ENCODE measurements around the gene SIRPD.
"Not testable (repeated sequence)": the region's sequence is repeated elsewhere in the genome, so short reads cannot be mapped to it uniquely, and the experiment has no call there.

Gene SIRPD

DNA sequence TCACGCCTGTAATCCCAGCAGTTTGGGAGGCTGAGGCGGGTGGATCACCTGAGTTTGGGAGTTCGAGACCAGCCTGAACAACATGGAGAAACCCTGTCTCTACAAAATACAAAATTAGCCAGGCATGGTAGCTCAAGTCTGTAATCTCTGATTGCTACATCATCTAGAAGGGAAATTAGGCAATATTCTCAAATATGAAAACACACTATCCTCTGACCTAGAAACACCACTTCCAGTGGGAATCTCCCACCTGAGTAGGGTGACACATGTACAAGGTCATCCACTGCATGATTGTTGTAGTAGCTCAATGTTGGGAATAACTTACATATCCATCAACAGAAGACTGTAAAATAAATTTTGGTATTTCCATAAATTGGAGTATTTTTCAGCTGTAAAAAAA lies 19.1 kb upstream of the SIRPD start:
- TF ChIP-seq, protein P1, sequence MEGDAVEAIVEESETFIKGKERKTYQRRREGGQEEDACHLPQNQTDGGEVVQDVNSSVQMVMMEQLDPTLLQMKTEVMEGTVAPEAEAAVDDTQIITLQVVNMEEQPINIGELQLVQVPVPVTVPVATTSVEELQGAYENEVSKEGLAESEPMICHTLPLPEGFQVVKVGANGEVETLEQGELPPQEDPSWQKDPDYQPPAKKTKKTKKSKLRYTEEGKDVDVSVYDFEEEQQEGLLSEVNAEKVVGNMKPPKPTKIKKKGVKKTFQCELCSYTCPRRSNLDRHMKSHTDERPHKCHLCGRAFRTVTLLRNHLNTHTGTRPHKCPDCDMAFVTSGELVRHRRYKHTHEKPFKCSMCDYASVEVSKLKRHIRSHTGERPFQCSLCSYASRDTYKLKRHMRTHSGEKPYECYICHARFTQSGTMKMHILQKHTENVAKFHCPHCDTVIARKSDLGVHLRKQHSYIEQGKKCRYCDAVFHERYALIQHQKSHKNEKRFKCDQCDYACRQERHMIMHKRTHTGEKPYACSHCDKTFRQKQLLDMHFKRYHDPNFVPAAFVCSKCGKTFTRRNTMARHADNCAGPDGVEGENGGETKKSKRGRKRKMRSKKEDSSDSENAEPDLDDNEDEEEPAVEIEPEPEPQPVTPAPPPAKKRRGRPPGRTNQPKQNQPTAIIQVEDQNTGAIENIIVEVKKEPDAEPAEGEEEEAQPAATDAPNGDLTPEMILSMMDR (conservative IDR thresholded peaks at IDR 0.05), result no peak

DNA sequence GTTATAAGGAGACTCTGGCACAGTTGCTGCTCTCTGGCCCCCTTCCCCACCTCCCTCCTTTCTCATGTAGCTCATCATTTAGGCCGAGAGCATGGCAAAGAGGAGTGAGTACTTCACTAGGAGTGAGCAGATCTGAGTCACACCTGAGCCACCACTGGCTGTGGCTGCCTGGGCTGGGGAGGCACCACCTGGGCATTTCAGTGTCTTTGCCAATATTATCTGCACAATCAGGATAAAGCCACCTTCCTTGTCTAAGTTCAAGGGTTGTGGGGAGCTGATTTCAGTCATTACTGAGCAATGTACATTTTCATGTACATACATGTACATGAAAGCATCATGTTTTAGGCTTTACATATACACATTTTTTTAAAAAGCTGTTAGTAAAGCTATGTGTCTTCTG lies 18.5 kb upstream of the SIRPD start:
- not testable (repeated sequence) for H3K27ac ChIP-seq

More for the DNA sequence above, 19.1 kb upstream of the SIRPD start:
- no peak overlapping the region for H3K27ac ChIP-seq

DNA sequence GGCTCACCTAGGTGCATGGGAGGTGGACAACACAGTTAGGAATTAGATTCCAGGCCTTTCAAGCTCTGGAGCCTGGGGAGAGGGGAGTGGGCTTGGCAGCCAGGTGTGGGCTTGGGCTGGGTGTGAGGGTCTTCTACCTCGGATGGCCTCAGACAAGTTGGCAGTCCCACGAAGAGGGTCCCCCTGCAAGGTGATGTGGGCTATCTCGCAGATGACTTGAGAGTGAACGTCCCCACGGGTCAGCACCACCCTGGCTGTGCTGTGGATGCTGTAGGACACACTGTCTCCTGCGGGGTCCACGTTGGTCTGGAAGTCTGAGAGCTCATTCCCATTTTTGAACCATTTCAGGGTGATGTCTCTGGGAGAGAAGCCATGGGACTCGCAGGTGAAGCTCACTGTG lies 14.1 kb upstream of the SIRPD start:
- H3K27ac ChIP-seq, result not testable (repeated sequence)

DNA sequence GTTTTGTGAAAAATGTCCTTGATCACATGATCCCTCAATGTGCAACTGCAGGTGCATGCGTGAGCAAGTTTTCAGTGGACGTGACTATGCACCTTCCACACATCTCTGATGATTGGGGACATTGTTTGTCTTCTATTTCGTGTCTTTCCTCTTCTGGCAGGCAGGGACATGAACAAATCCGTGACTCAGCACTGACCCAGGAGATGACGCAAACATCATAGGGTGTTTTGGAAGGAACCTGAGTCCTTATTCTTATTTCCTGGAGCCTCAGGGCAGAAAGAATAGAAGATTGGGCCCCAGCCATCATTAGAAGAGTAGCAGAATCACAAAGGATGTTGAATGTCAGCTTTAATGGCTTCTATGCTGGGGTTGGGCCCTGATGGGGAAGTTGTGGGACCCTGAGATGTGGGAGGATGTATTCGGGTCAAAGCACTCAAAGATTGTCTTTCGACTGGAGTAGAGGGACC lies 11.9 kb upstream of the SIRPD start:
- H3K27ac ChIP-seq, result no peak overlapping the region
- TF ChIP-seq, protein P1 (conservative IDR thresholded peaks at IDR 0.05), result no peak

DNA sequence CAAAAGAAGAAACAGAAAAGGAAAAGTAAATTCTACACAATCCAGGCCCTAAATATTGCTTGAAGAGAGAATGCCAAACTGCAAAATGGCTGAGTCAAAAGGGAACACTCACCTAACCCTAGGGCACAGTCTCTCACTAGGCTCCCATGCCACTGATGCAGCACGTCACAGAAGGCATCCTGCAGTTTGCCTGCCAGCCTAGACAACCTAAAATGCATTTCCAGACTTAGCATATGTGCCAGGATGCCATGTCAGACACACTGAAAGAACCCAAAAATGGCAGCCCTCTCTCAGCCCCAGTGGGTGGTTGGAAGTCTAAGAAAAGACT lies 10.6 kb upstream of the SIRPD start:
- TF ChIP-seq, protein P1 (conservative IDR thresholded peaks at IDR 0.05), result no peak
- no peak overlapping the region for H3K27ac ChIP-seq

DNA sequence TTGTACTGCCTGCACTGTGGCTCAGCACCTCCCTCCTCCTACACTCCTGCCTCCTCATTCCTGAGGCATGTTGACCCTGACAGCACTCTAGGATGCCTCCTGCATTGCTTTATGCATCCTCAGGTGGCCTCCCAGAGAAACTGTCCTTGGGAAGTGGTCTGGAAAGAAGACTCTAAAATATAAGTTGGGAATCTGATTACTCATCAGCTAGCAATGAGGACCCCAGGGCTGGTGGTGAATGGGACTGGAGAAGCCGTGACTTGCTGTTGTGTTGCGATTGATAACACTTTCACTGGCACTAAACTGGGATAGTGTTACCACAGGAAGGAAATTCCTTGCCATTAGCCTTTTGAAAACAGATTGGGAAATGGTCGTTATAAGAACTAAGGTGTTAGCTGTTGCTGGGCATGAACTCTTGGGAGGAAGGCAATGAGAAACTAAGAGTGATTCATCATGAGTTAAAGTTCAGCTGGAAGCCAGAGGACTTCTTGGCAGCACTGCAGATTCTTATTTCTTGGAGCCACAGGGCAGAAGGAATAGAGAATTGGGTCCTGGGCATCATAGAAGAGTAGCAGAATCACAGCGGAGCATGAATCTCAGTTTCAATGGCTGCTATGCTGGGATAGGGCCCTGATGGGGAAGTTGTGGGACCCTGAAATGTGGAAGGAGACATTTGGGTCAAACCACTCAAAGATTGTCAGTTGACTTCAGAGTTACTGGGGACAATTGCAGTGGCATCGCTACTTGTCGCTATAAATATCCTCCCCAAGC lies 10.1 kb upstream of the SIRPD start:
- TF ChIP-seq, protein P1 (conservative IDR thresholded peaks at IDR 0.05), result no peak
- no peak overlapping the region for H3K27ac ChIP-seq

DNA sequence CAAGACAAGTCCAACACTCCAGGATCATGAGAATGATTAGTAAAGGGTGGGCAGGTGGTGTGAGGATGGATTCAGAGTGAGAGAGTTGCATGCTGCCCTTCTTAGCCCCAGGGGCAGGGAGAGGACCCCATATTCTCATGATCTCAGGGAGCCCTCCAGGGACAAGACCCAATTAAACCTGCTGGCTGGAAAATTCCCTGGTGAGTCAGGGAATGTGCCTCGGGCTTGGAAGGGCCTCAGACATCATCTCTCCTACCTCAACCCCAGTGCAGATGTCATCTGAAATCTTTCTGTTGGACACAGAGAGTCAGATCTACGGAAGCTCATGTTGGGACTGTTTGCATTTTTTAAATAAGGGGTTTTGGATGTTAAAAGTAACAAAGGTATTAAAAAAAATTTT lies 9.2 kb upstream of the SIRPD start:
- TF ChIP-seq, protein P1 (conservative IDR thresholded peaks at IDR 0.05), result no peak
- no peak overlapping the region for H3K27ac ChIP-seq

DNA sequence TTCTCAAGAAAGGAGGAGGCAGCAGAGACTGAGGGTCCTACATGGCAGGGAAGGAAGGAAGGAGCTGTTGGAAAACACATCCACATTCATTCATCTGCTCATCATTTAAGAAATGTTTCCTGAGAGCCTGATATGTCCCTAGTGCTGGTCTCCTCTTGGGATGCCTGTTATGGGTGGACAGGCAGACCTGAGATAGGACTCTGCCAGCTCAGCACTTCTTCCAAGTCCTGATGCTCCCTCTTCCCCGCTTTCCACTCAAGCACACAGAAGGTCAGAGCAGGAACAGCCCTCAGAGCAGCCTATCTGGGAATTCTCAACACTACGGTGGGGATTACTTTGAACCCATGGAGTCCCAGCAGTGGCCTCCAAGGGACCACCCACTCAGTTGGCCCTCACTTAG lies 8.0 kb upstream of the SIRPD start:
- TF ChIP-seq, protein P1 (conservative IDR thresholded peaks at IDR 0.05), result no peak
- H3K27ac ChIP-seq, result no peak overlapping the region

DNA sequence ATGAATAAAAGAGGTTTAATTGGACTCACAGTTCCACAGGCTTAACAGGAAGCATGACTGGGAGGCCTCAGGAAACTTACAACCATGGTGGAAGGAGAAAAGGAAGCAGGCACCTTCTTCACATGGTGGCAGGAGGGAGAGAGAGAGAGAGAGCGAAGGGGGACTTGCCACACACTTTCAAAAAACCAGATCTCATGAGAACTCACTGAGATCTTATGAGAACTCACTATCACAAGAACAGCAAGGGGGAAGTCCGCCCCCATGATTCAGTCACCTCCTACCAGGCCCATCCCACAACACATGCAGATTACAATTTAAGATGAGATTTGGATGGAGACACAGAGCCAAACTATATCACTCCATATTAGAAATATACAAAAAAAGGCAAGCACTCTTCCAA lies 6.1 kb upstream of the SIRPD start:
- no peak overlapping the region for H3K27ac ChIP-seq
- TF ChIP-seq, protein P1 (conservative IDR thresholded peaks at IDR 0.05), result no peak
